Neural cell (in vitro differentiated cells): ENCODE results near the gene SERINC2. TPM values are rescaled to one million over a fixed set of nuclear protein-coding genes. Genes with fewer than 3 reads are reported as not detected.

Source experiments
- H2AFZ ChIP-seq: fragments of 200-600, 300-800 bp; sonication (generic), shearing (Covaris generic); 2 replicates; pipeline ENCODE4 v1.6.0; 2014; ENCODE audit warnings: low read depth, mild to moderate bottlenecking, antibody characterized with exemption, low read length, moderate library complexity
- H3F3A ChIP-seq: fragments of 200-600 bp; shearing (Covaris generic); 2 replicates; pipeline ENCODE4 v1.6.1; 2016; ENCODE audit warnings: mild to moderate bottlenecking, moderate library complexity, mixed read lengths, antibody characterized with exemption, low read length; ENCODE audit not compliant: insufficient read depth, poor library complexity, severe bottlenecking
- H3K27ac ChIP-seq: fragments of 200-600, 300-800 bp; sonication (generic), shearing (Covaris generic); 2 replicates; pipeline ENCODE4 v1.5.1; 2014; ENCODE audit warnings: mild to moderate bottlenecking, low read length, moderate library complexity
- H3K27me3 ChIP-seq: fragments of 300-800, 200-600 bp; sonication (generic), shearing (Covaris generic); 2 replicates; pipeline ENCODE4 v1.6.0; 2014; ENCODE audit warnings: mild to moderate bottlenecking, low read depth, low read length, moderate library complexity; ENCODE audit not compliant: insufficient read depth
- H3K36me3 ChIP-seq: fragments of 300-800, 200-600 bp; sonication (generic), shearing (Covaris generic); 2 replicates; pipeline ENCODE4 v1.5.1; 2014; ENCODE audit warnings: mild to moderate bottlenecking, antibody characterized with exemption, low read length, moderate library complexity; ENCODE audit not compliant: insufficient read depth
- H3K4me2 ChIP-seq: fragments of 300-800, 200-600 bp; sonication (generic), shearing (Covaris generic); 2 replicates; pipeline ENCODE4 v1.6.0; 2014; ENCODE audit warnings: mild to moderate bottlenecking, low read length
- H3K4me3 ChIP-seq: fragments of 300-800, 200-600 bp; sonication (generic), shearing (Covaris generic); 2 replicates; pipeline ENCODE4 v1.5.1; 2014; ENCODE audit warnings: mild to moderate bottlenecking, low read length, moderate library complexity
- H3K79me2 ChIP-seq: fragments of 200-600 bp; shearing (Covaris generic); replicated peaks from 2 replicates; pipeline ENCODE4 v1.6.0; 2014; ENCODE audit warnings: mild to moderate bottlenecking, low read length, moderate library complexity; ENCODE audit not compliant: insufficient read depth
- H3K9ac ChIP-seq: fragments of 300-800, 200-600 bp; sonication (generic), shearing (Covaris generic); 2 replicates; pipeline ENCODE4 v1.6.1; 2016; ENCODE audit warnings: mild to moderate bottlenecking, low read length, mixed read lengths
- H3K9me2 ChIP-seq: fragments of 200-600 bp; shearing (Covaris generic); 2 replicates; pipeline ENCODE4 v1.6.1; 2016; ENCODE audit warnings: mild to moderate bottlenecking, low read length, mixed read lengths; ENCODE audit not compliant: insufficient read depth
- H3K9me3 ChIP-seq: fragments of 200-600, 300-800 bp; sonication (generic), shearing (Covaris generic); 2 replicates; pipeline ENCODE4 v1.6.1; 2016; ENCODE audit warnings: mild to moderate bottlenecking, mixed run types, low read length, moderate library complexity, mixed read lengths
- H4K20me1 ChIP-seq: fragments of 200-600 bp; shearing (Covaris generic); 2 replicates; pipeline ENCODE4 v1.6.1; 2016; ENCODE audit warnings: mild to moderate bottlenecking, mixed run types; ENCODE audit not compliant: insufficient read depth
- EP300 ChIP-seq: fragments of 450-650 bp; conservative IDR thresholded peaks from 2 replicates; pipeline ENCODE4 v1.6.1; 2014; ENCODE audit warnings: antibody characterized with exemption, mild to moderate bottlenecking, moderate library complexity; ENCODE audit not compliant: poor library complexity, severe bottlenecking
- EZH2 ChIP-seq: fragments of 200-600, 300-800 bp; shearing (Covaris generic), sonication (generic); IDR thresholded peaks from 2 replicates; pipeline ENCODE4 v1.6.1; 2014; ENCODE audit warnings: antibody characterized with exemption, low read length, borderline replicate concordance, mild to moderate bottlenecking; ENCODE audit not compliant: insufficient read depth, poor library complexity, severe bottlenecking
- MXI1 ChIP-seq: fragments of 450-650 bp; conservative IDR thresholded peaks from 2 replicates; pipeline ENCODE4 v1.6.1; 2014; ENCODE audit warnings: antibody characterized with exemption, mild to moderate bottlenecking; ENCODE audit not compliant: poor library complexity, severe bottlenecking
- POLR2AphosphoS5 ChIP-seq: IDR thresholded peaks from 2 replicates; pipeline ENCODE4 v1.6.1; 2012
- RAD21 ChIP-seq: fragments of 450-650 bp; conservative IDR thresholded peaks from 2 replicates; pipeline ENCODE4 v1.6.1; 2014; ENCODE audit warnings: antibody characterized with exemption, mild to moderate bottlenecking, moderate library complexity
- SMC3 ChIP-seq: fragments of 450-650 bp; conservative IDR thresholded peaks from 2 replicates; pipeline ENCODE4 v1.6.1; 2014; ENCODE audit warnings: antibody characterized with exemption, mild to moderate bottlenecking, moderate library complexity; ENCODE audit not compliant: poor library complexity
- TAF1 ChIP-seq: IDR thresholded peaks from 2 replicates; pipeline ENCODE4 v1.6.1; 2012; ENCODE audit warnings: low read depth
- polyA plus RNA-seq: library from polyadenylated mRNA; depleted of rRNA; stranded (reverse); fragments of >200 nt; gene quantifications from 2 replicates; pipeline ENCODE4 v1.2.3, GENCODE V29; 2014
- TF ChIP-seq, protein P1 (sequence below): IDR thresholded peaks from 2 replicates; pipeline ENCODE4 v1.6.1; 2012; ENCODE audit warnings: borderline replicate concordance
- TF ChIP-seq, protein P2 (sequence below): fragments of 450-650 bp; IDR thresholded peaks from 2 replicates; pipeline ENCODE4 v1.5.1; 2014; ENCODE audit warnings: antibody characterized with exemption, mild to moderate bottlenecking, moderate library complexity; ENCODE audit not compliant: poor library complexity, severe bottlenecking

SERINC2 gene
- polyA plus RNA-seq, 1 donor from 2014 or later, result 8.6 TPM

- Histone ChIP-seq H3K9me3 (no peaks in the 10 kb centered on the region), H3K27ac (peak overlapping the region; percentile 99), H3K36me3 (no peaks in the 10 kb centered on the region), H3K9ac (peak overlapping the region; percentile 100), H3K27me3 (no peaks in the 10 kb centered on the region), H3K4me2 (peak overlapping the region; percentile 99), H3F3A (peaks cover 8% of the 10 kb centered on the region), H2AFZ (no peak overlapping the region), H3K79me2 (peaks cover 29% of the 10 kb centered on the region), H4K20me1 (no peaks in the 10 kb centered on the region), H3K4me3 (peak overlapping the region; percentile 95), H3K9me2 (no peaks in the 10 kb centered on the region)
- TF ChIP-seq, protein P1, sequence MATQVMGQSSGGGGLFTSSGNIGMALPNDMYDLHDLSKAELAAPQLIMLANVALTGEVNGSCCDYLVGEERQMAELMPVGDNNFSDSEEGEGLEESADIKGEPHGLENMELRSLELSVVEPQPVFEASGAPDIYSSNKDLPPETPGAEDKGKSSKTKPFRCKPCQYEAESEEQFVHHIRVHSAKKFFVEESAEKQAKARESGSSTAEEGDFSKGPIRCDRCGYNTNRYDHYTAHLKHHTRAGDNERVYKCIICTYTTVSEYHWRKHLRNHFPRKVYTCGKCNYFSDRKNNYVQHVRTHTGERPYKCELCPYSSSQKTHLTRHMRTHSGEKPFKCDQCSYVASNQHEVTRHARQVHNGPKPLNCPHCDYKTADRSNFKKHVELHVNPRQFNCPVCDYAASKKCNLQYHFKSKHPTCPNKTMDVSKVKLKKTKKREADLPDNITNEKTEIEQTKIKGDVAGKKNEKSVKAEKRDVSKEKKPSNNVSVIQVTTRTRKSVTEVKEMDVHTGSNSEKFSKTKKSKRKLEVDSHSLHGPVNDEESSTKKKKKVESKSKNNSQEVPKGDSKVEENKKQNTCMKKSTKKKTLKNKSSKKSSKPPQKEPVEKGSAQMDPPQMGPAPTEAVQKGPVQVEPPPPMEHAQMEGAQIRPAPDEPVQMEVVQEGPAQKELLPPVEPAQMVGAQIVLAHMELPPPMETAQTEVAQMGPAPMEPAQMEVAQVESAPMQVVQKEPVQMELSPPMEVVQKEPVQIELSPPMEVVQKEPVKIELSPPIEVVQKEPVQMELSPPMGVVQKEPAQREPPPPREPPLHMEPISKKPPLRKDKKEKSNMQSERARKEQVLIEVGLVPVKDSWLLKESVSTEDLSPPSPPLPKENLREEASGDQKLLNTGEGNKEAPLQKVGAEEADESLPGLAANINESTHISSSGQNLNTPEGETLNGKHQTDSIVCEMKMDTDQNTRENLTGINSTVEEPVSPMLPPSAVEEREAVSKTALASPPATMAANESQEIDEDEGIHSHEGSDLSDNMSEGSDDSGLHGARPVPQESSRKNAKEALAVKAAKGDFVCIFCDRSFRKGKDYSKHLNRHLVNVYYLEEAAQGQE, result no peak
- TF ChIP-seq RAD21, result no peak
- TF ChIP-seq EZH2, result no peak
- TF ChIP-seq, protein P2, sequence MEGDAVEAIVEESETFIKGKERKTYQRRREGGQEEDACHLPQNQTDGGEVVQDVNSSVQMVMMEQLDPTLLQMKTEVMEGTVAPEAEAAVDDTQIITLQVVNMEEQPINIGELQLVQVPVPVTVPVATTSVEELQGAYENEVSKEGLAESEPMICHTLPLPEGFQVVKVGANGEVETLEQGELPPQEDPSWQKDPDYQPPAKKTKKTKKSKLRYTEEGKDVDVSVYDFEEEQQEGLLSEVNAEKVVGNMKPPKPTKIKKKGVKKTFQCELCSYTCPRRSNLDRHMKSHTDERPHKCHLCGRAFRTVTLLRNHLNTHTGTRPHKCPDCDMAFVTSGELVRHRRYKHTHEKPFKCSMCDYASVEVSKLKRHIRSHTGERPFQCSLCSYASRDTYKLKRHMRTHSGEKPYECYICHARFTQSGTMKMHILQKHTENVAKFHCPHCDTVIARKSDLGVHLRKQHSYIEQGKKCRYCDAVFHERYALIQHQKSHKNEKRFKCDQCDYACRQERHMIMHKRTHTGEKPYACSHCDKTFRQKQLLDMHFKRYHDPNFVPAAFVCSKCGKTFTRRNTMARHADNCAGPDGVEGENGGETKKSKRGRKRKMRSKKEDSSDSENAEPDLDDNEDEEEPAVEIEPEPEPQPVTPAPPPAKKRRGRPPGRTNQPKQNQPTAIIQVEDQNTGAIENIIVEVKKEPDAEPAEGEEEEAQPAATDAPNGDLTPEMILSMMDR, result no peak
- TF ChIP-seq TAF1, result no peak
- no peak for TF ChIP-seq SMC3
- no peak for TF ChIP-seq MXI1
These were observed 2.6 kb downstream of the SERINC2 start for GRCh38 chr1:31415658-31416057.

GRCh38 chr1:31416101-31416736, 3.2 kb downstream of the SERINC2 start:
- Histone ChIP-seq H3K9ac (no peak overlapping the region), H2AFZ (no peak overlapping the region), H3F3A (peaks cover 8% of the 10 kb centered on the region), H3K4me3 (peak overlapping the region; percentile 95), H3K79me2 (peaks cover 30% of the 10 kb centered on the region), H3K27me3 (no peaks in the 10 kb centered on the region), H3K4me2 (no peak overlapping the region), H3K27ac (peak overlapping the region; percentile 99), H3K9me3 (no peaks in the 10 kb centered on the region), H3K9me2 (no peaks in the 10 kb centered on the region), H3K36me3 (no peaks in the 10 kb centered on the region), H4K20me1 (no peaks in the 10 kb centered on the region)
- TF ChIP-seq POLR2AphosphoS5, result no peak
- no peak for TF ChIP-seq EP300
- no peak for TF ChIP-seq MXI1
- TF ChIP-seq SMC3, result no peak
